ENCODE results near the gene GSN. TPM values are rescaled to one million over a fixed set of nuclear protein-coding genes. Genes with fewer than 3 reads are reported as not detected.

The GSN gene
- polyA plus RNA-seq, 3 donors = 67.4 to 187 (median 95.8) TPM

- Mint-ChIP-seq H3K9me3 (peaks cover 0 to 2% (median 0%) of the 10 kb centered on the region in 7 donors), H3K4me3 (no peak overlapping the region), H3K27me3 (ENCODE audit: low read depth in 3 of 3) (peaks cover 0 to 2% (median 2%) of the 10 kb centered on the region in 3 donors), H3K36me3 (peaks cover 34 to 46% of the 10 kb centered on the region in 2 donors), H3K4me1 (peaks cover 93% of the 10 kb centered on the region), H3K27ac (peak overlapping the region in 5 of 7 donors; percentile 26 to 86 (median 47))
- Histone ChIP-seq H3K4me3 (replicated peaks in 1 of 3; ENCODE audit: low read depth in 2 of 3, low read length in 3 of 3) (no peak overlapping the region), H3K27ac (ENCODE audit: low read depth in 1 of 2, low read length in 2 of 2) (no peak overlapping the region), H4K20me1 (ENCODE audit: insufficient read depth, low read length) (peaks cover 18% of the 10 kb centered on the region), H3K4me2 (replicated peaks; ENCODE audit: extremely low read depth, low read length, poor library complexity, severe bottlenecking) (no peak overlapping the region), H3K27me3 (ENCODE audit: control insufficient read depth in 2 of 2, insufficient read depth in 2 of 2, low read length in 2 of 2) (no peaks in the 10 kb centered on the region), H3K9me3 (replicated peaks in 1 of 2; ENCODE audit: control insufficient read depth in 1 of 2, insufficient read depth in 1 of 2, low read length in 2 of 2) (no peaks in the 10 kb centered on the region), H3K4me1 (ENCODE audit: control insufficient read depth in 1 of 2, insufficient read depth in 2 of 2, low read length in 2 of 2) (peaks cover 85 to 97% of the 10 kb centered on the region in 2 donors), H3K9ac (ENCODE audit: insufficient read depth, low read length, poor library complexity, severe bottlenecking) (no peak overlapping the region), H3K36me3 (replicated peaks in 1 of 2; ENCODE audit: control insufficient read depth in 1 of 2, insufficient read depth in 2 of 2, low read length in 2 of 2) (peaks cover 0 to 8% of the 10 kb centered on the region in 2 donors), H3K79me2 (ENCODE audit: insufficient read depth, low read length) (peaks cover 39% of the 10 kb centered on the region), H2AFZ (ENCODE audit: insufficient read depth, low read depth, low read length, poor library complexity, severe bottlenecking) (no peak overlapping the region)
- TF ChIP-seq CTCF (IDR thresholded peaks at IDR 0.05) = no peak
- WGBS (ENCODE audit: insufficient coverage) = 82% methylated on average over 8 of the region's 11 CpGs
- intact Hi-C loops (cut with micrococcal nuclease) = no loop called here
- no peak for DNase-seq
Measured at GRCh38 chr9:121283856-121284732, 16.1 kb downstream of the GSN start.

GRCh38 chr9:121284733-121285451 is 16.9 kb downstream of the GSN start:
- WGBS (ENCODE audit: insufficient coverage) = 100% methylated on average over 5 of the region's 9 CpGs

More at GRCh38 chr9:121284733-121285451, 16.9 kb downstream of the GSN start:
- H3K4me1 ChIP-seq (ENCODE audit: control insufficient read depth in 1 of 2, insufficient read depth in 2 of 2, low read length in 2 of 2) = peaks cover 92 to 97% of the 10 kb centered on the region in 2 donors
- H3K4me3 ChIP-seq (replicated peaks in 1 of 3; ENCODE audit: low read depth in 2 of 3, low read length in 3 of 3) = no peak overlapping the region
- H4K20me1 ChIP-seq (ENCODE audit: insufficient read depth, low read length) = peaks cover 12% of the 10 kb centered on the region
- DNase-seq = no peak
- no peak for TF ChIP-seq CTCF (IDR thresholded peaks at IDR 0.05)
- Mint-ChIP-seq H3K4me1 (peaks cover 93% of the 10 kb centered on the region), H3K4me3 (no peak overlapping the region), H3K36me3 (peaks cover 30 to 39% of the 10 kb centered on the region in 2 donors), H3K9me3 (peaks cover 0 to 2% (median 0%) of the 10 kb centered on the region in 7 donors), H3K27me3 (ENCODE audit: low read depth in 3 of 3) (peaks cover 0 to 2% (median 2%) of the 10 kb centered on the region in 3 donors), H3K27ac (peak overlapping the region in 1 of 7 donors; percentile 48)
- peaks cover 0 to 8% of the 10 kb centered on the region in 2 donors for H3K36me3 ChIP-seq (replicated peaks in 1 of 2; ENCODE audit: control insufficient read depth in 1 of 2, insufficient read depth in 2 of 2, low read length in 2 of 2)
- intact Hi-C loops (cut with micrococcal nuclease) = loop anchor here in 1 of 2 donors (5.0 kb wide), 1 partner anchor 78 kb away; no protein-coding TSS in a partner anchor
- H2AFZ ChIP-seq (ENCODE audit: insufficient read depth, low read depth, low read length, poor library complexity, severe bottlenecking) = no peak overlapping the region
- H3K9ac ChIP-seq (ENCODE audit: insufficient read depth, low read length, poor library complexity, severe bottlenecking) = no peak overlapping the region
- no peaks in the 10 kb centered on the region for H3K9me3 ChIP-seq (replicated peaks in 1 of 2; ENCODE audit: control insufficient read depth in 1 of 2, insufficient read depth in 1 of 2, low read length in 2 of 2)
- no peak overlapping the region for H3K4me2 ChIP-seq (replicated peaks; ENCODE audit: extremely low read depth, low read length, poor library complexity, severe bottlenecking)
- H3K27ac ChIP-seq (ENCODE audit: low read depth in 1 of 2, low read length in 2 of 2) = no peak overlapping the region
- H3K27me3 ChIP-seq (ENCODE audit: control insufficient read depth in 2 of 2, insufficient read depth in 2 of 2, low read length in 2 of 2) = no peaks in the 10 kb centered on the region
- peaks cover 34% of the 10 kb centered on the region for H3K79me2 ChIP-seq (ENCODE audit: insufficient read depth, low read length)

Data from CD14-positive monocyte (primary cell).